Epithelial cell of prostate (primary cell): ENCODE results near the gene DYNC1LI2.
"Not testable (repeated sequence)": the region's sequence is repeated elsewhere in the genome, so short reads cannot be mapped to it uniquely, and the experiment has no call there.

Experiments
- DNase-seq: peaks from one replicate; pipeline ENCODE4 v3.0.0-alpha.2; 2011; ENCODE audit warnings: low read depth, low spot score
- H3K27ac ChIP-seq: fragments of 450-650 bp; 2 replicates; pipeline ENCODE4 v1.5.1; 2017; ENCODE audit warnings: mild to moderate bottlenecking

Gene DYNC1LI2

DNA sequence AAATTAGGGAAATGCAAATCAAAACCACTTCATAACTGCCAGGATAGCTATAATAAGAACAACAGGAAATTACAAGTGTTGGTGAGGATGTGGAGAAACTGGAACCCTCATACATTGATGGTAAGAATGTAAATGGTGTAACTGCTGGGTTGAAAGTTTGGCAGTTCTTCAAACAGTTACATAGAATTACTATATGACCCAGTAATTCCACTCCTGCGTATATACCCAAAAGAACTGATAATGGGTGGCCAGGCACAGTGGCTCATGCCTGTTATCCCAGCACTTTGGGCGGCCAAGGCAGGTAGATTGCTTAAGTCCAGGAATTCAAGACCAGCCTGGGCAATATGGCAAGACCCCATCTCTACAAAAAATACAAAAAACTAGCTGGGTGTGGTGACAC, 50.4 kb downstream of the DYNC1LI2 start:
- no peak overlapping the region for H3K27ac ChIP-seq

DNA sequence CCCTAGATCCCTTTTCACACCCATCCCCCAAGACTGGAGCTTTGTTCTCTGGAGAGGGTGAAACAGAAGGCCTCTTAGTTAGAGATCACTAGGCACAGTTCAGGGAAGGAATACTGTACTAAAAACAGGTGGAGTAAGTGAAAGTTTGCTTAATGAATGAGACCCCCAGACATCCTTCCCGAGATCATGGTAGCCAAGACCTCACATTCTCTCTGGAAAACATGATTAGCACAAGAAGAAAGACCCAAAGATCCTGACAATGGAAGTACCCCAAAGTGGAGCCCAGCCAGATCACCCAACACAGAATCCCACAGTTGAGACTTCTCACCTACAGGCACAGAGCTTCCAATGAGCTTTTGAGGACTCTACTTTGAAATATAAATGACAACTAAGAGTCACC, 51.5 kb downstream of the DYNC1LI2 start:
- no peak for DNase-seq

More for the DNA sequence above, 50.4 kb downstream of the DYNC1LI2 start:
- no peak for DNase-seq

DNA sequence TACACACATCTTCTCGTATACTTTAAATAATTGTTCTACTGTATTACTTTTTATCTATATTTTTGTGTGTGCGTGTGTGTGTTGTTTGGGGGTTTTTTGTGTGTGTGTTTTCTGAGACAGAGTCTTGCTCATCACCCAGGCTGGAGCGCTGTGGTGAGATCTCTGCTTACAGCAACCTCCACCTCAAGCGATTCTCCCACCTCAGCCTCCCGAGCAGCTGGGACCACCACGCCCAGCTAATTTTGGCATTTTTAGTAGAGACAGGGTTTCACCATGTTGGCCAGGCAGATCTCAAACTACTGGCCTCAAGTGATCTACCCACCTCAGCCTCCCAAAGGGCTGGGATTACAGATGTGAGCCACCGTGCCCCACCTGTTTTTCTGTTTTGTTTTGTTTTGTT, 53.4 kb downstream of the DYNC1LI2 start:
- no peak for DNase-seq
- H3K27ac ChIP-seq: no peak overlapping the region

More for the DNA sequence above, 51.5 kb downstream of the DYNC1LI2 start:
- H3K27ac ChIP-seq: no peak overlapping the region

DNA sequence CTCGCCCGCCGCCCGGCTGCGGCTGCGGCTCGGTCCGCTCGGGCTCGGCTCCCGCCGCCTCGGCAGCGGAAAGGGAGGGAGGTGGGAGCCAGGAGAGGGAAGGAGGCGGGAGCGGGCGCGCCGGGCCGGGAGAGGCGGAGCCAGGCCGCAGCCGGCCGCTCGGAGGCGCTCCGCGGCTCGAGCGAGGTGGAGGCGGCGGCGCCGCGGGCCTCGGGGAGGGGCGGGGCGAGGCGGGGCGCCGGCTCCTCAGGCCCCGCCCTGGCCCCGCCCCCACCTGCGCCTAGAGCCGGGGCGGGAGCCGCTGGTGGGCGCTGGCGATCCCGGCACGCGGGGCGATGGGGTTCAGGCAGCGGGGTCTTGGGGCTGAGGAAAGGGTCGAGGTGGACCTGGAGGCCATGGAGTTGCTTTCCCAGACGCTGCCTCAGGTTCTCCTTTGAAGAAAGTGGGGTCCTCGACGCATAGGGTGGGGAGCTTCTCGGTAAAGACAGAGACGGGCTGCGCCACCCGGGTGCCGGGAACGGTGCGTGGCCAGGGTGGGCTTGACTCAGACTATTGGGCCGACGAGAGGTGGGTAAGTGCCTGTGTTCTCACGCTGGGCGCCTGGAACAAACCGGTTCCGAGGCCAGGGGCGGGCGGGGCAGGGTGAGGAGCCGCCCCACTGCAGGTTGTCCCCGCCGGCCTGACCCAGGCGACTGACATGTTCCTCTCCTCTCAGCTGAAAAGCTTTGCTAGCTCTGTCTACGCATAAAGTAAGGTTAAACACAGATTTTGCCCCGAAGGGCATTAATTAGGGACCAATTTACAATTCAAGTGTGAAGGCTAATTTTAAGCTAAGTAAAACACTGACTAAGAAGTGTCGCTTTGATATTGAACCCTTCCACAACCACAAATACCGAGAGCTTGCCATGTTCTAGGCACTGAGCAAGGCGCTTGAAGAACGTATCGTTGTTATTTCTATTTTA, 54.5 kb downstream of the DYNC1LI2 start, which contains the start of gene CMTM4:
CMTM4 (minus strand) TSS at position 75 of the 962 bp plus-strand sequence. CDS start 218 bp downstream, outside the sequence.
- H3K27ac ChIP-seq: peak within 1 kb of the TSS; percentile 61
- DNase-seq: peak; percentile 44

DNA sequence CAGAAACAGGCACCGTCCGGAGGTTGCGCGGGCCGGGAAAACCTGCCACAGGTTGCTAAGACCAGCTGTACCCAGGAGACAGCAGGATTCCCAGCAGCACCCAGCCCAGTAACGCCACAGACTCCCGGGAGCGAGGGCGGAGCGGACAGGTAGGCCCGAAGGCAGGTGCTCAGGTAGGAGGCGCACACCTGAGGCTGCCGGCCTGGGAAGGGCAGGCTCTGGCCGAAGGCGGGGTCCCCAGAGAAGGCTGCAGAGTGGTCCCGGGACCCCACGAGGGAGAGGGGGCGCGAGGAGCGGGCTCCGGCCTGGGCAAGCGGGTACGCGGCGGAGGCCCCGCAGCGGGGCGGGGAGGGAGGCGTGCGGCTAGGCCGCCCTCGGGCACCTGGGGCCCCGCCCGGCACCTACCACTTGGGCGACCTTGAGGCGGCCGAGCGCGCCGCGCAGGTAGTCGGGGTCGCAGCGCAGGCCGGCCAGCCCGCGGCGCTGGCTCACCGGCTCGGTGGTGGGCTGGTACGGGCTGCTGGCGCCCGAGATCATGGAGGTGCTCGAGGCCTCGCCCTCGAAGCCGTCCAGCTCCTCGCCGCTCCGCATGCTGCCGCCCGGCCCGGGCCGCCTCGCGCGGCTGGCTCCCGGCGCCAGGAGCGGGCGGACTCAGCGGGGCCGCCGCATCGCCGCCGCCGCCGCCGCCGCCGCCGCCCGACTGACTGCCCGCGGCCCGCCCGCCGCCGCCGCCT, 55.3 kb downstream of the DYNC1LI2 start:
- DNase-seq: no peak
- H3K27ac ChIP-seq: peak overlapping the region; percentile 61

DNA sequence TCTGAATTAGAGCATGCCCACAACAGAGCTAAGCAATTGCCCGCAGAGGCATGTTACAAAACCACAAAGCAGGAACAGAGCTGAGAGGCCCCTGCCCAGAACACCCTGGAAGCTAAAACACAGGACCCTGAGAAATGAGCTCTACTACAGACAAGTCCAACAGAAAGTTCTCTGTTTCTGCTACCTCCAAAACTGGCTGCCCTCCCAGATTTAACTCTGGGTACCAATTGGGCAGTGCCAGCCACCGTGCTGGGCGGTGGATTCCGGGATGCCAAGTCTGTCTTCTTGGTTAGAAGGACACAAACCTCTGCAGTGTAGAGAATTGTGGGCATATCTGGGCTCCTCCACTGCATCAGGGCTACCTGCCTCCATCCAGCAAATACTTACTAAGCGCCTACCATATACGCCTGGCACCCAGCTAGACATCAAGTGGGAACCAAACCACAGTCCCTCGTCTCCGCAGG, 55.9 kb downstream of the DYNC1LI2 start:
- H3K27ac ChIP-seq: peak overlapping the region; percentile 61

DNA sequence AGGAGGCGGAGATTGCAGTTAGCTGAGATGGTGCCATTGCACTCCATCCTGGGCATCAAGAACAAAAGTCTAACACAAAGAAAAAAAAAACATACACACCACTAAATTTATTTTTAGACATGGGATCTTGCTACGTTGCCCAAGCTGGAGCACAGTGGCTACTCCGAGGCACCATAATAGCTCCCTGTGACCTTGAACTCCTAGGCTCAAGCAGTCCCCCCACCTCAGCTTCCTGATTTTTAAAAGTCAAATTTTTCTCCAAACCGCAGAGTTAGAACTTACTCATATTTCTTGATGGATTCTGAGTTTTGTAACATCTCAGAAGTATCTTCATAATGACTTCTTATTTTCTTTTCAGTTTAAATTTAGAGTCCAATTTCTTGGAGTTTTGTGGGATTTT, 58.3 kb downstream of the DYNC1LI2 start:
- H3K27ac ChIP-seq: no peak overlapping the region
- DNase-seq: no peak

More for the DNA sequence above, 55.9 kb downstream of the DYNC1LI2 start:
- DNase-seq: no peak

DNA sequence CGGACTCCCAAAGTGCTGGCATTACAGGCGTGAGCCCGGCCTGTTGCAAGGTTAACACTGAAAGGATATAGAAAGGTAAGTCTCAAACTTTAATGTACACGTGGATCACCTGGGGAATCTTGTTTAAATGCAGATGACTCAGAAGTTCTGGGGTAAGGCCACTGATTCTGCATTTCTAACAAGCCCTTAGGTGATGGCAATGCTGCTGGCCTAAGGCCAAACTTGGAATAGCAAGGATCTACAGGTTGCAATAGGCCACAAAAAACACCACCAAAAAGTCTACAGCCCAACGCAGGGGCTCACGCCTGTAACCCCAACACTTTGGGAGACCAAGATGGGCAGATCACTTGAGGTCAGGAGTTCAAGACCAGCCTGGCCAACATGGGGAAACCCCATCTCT, 59.1 kb downstream of the DYNC1LI2 start:
- DNase-seq: peak; percentile 70
- no peak overlapping the region for H3K27ac ChIP-seq

DNA sequence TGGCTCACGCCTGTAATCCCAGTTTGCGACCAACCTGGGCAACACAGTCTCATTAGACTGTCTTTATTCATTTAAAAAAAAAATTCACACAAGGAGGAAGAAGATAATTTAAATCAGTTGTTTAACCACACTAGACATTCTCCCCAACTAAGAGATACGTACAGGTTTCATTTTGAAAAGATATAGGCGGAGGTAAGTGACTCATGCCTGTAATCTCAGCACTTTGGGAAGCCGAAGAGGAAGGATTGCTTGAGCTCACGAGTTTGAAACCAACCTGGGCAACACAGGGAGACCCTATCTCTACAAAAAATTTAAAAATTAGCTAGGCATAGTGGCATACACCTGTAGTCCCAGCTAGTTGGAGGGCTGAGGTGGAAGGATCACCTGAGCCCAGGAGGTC, 60.2 kb downstream of the DYNC1LI2 start:
- no peak for DNase-seq
- no peak overlapping the region for H3K27ac ChIP-seq

DNA sequence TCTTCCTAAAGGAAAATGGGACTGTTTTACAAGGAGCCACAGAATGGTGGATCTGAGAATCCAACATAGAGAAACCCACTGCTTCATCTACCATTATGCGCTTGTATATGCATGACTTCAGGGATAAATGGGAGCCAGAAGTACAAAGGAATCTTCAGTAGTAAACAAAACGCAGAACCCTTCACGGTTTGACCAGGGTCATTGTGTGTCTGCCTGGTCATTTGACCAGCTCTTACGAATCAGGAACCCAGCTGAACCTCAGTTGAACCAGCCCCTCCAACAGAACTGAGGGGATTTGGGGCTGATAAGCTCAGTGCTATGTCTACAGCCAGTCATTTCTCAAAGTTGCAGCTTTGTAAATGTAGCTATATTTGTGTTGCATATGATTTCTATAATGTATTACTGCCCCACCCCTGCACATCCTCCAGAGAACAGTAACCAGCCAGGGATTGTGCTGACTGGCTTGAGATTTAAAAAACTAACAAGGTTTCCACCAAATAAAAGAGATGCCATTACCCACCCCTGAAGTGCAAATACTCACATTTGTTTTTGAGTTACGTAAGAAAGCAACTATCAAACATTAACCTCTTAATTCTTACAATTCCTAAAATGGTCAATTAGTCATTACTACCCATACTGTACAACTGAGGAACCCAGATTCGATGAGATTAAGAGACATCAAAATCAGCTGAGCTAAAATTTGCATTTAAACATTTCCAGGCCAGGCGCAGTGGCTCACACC, 61.1 kb downstream of the DYNC1LI2 start:
- no peak for DNase-seq
- no peak overlapping the region for H3K27ac ChIP-seq

DNA sequence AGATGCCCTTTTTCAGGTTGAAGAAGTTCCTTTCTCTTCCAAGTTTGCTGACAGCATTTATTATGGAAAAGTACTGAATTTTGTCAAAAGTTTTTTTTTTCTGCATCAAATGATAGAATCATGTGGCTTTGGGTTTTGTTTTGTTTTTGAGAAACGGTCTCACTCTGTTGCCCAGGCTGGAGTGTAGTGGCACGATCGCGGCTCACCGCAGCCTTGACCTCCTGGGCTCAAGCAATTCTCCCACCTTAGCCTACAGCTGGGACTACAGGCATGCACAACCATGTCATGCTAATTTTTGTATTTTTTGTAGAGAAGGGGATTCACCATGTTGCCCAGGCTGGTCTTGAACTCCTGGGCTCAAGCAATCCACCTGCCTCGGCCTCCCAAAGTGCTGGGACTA, 62.1 kb downstream of the DYNC1LI2 start:
- no peak overlapping the region for H3K27ac ChIP-seq
- DNase-seq: no peak

DNA sequence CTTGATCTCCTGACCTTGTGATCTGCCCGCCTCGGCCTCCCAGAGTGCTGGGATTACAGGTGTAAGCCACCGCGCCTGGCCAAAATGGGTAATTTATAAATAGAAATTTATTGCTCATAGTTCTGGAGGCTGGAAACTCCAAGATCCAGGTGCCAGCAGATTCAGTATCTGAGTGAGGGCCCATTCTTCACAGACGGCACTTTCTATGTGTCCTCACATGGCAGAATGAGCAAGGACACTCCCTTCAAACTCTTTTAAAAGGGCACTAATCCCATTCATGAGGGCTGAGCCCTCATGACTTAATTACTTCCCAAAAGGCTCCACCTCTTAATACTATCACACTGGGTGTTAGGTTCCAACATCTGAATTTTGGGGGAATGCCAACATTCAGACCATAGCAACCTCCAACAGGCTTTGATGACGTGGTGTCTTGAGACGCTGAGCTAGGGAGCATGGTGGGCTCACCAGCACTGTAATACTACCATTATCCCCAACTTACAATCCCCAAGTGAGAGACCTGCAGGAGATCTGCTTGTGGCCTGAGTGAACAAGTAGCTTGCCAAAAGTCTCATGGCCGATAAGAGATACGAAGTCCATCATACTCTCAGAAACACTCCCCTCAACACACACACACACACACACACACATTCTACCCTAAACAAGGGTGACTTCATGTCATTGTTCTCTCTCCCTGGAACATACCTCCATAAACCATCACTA, 63.3 kb downstream of the DYNC1LI2 start:
- no peak overlapping the region for H3K27ac ChIP-seq
- no peak for DNase-seq

DNA sequence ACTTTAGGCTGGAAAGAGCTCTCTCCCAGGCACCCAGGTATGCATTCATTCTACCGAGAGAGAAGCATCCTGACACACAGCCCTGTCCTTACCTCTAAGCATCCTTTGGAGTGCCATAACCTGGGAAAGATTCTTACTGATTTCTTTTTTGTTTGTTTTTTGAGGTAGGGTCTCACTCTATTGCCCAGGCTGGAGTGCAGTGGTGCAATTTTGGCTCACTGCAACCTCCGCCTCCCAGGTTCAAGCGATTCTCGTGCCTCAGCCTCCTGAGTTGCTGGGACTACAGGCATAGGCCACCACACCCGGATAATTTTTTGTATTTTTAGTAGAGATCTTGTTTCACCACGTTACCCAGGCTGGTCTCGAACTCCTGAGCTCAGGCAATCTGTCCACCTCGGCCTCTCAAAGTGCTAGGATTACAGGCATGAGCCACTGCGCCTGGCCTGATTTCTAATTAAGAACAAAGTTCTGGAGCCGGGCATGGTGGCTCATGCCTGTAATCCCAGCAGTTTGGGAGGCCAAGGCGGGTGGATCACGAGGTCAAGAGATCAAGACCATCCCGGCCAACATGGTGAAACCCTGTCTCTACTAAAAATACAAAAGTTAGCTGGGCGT, 65.8 kb downstream of the DYNC1LI2 start:
- H3K27ac ChIP-seq, DNase-seq: not testable (repeated sequence)

DNA sequence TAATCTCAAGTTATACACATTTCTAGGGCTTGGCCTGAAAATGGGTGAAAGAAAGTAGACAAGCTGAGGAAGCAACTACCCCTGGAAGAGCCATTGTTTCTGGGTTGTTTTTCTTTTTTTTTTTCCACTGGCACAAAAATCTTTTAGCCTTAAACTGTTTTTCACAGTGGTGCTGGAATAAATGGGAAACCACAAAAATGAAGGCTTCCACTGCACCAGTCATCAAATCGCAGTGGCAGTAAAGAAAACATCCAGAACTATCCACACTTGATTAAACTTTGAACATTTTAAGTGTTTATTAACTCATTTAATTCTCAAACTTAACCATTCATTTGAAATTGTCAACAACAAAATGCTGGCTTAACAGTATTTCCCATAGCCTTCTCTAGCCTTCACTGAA, 69.1 kb downstream of the DYNC1LI2 start:
- no peak overlapping the region for H3K27ac ChIP-seq

DNA sequence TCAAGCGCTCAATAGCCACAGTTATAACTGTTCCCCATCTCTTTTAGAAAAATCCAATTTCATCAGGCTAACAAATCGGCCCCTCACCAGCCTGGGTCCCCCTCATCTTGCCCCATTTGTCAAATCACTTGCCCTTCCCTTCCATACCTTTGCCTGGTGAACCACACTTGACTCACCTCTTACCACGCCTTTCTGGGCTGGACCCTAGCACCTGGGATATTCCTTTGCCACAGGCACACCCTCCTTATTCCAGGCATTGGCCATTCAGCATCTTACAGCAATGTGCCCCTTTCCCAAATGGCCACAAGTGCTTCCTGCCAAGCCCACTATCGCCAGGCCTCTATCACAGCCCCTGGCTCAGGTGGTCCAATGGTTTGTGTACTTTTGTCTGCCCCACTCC, 69.7 kb downstream of the DYNC1LI2 start:
- no peak overlapping the region for H3K27ac ChIP-seq
- DNase-seq: no peak

More for the DNA sequence above, 69.1 kb downstream of the DYNC1LI2 start:
- DNase-seq: no peak

DNA sequence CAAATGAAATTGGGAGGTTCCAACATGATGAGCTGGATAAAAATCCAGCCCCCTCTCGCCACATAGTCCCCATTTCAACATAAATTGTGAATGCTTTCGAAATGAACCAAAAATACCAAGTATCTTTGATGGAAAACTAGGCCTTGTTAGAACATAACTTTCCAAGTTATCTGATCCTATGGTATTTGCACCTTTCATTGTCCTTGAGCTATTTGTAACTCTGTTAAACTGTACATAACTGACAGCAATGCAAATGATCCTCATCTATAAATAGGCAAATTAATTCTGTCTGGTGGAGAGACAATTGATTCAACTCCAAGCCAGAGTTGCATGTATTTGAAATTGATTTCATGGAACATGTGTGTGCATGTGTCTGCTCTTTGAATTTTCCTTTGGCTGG, 73.1 kb downstream of the DYNC1LI2 start:
- no peak for DNase-seq
- H3K27ac ChIP-seq: no peak overlapping the region

DNA sequence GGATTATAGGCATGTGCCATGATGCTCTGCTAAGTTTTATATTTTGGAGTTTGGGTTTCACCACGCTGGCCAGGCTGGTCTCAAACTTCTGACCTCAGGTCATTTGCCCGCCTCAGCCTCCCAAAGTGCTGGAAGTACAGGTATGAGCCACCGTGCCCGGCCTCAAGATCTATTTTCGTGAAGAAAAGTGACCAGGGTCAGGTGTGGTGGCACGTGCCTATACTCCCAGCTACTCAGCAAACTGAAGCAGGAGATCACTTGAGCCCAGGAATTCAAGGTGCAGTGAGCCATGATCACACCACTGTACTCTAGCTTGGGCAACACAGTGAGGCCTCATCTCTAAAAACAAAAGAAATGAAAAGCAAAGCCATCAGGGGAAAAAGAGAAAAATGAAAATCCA, 73.6 kb downstream of the DYNC1LI2 start:
- no peak overlapping the region for H3K27ac ChIP-seq
- no peak for DNase-seq

DNA sequence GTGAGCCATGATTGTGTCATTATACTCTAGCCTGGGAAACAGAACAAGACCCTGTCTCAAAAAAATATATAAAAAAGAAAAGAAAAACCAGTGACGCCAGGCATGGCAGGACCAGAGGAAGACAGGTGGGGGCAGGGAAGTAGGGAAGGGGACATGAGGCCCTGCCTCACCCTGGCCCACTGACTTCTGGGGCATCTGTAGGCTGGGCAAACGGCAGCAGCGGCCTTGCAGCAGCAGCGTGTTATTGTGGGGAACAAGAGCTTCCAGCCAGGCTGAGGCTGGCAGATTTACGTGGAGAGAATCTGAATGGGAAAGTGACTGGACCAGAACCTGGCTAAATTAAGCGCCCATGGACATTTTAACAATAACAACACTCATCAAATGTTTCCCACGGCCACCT, 74.2 kb downstream of the DYNC1LI2 start:
- DNase-seq: no peak
- H3K27ac ChIP-seq: no peak overlapping the region

DNA sequence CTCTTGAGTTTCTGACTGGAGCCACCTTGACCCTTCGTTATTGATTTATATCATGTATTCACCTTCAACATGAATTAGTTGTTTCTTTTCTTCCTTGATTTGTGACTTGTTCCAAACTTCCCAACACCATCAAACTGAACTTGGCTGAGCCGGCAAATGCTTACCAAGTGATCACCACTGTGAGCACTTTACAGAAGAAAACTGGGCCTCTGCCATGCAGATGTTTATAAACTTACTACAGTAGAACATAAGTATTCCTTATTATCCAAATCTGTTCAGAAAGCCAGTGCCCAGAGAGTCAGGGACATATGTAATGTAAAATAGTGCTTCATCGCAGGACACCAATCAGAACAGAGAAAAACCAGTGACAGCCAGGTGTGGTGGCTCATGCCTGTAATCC, 74.8 kb downstream of the DYNC1LI2 start:
- no peak overlapping the region for H3K27ac ChIP-seq
- no peak for DNase-seq
